GM19025 (cell line): ENCODE measurements around the gene SFXN2.
"Not testable (repeated sequence)": the region's sequence is repeated elsewhere in the genome, so short reads cannot be mapped to it uniquely, and the experiment has no call there.

Experiments
- ATAC-seq: cut with Tn5 transposase; IDR thresholded peaks from one replicate; pipeline ENCODE4 v1.9.1; 2021; ENCODE audit warnings: mild to moderate bottlenecking, low read depth, moderate library complexity; ENCODE audit not compliant: unreplicated experiment

SFXN2 gene, protein sequence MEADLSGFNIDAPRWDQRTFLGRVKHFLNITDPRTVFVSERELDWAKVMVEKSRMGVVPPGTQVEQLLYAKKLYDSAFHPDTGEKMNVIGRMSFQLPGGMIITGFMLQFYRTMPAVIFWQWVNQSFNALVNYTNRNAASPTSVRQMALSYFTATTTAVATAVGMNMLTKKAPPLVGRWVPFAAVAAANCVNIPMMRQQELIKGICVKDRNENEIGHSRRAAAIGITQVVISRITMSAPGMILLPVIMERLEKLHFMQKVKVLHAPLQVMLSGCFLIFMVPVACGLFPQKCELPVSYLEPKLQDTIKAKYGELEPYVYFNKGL

DNA sequence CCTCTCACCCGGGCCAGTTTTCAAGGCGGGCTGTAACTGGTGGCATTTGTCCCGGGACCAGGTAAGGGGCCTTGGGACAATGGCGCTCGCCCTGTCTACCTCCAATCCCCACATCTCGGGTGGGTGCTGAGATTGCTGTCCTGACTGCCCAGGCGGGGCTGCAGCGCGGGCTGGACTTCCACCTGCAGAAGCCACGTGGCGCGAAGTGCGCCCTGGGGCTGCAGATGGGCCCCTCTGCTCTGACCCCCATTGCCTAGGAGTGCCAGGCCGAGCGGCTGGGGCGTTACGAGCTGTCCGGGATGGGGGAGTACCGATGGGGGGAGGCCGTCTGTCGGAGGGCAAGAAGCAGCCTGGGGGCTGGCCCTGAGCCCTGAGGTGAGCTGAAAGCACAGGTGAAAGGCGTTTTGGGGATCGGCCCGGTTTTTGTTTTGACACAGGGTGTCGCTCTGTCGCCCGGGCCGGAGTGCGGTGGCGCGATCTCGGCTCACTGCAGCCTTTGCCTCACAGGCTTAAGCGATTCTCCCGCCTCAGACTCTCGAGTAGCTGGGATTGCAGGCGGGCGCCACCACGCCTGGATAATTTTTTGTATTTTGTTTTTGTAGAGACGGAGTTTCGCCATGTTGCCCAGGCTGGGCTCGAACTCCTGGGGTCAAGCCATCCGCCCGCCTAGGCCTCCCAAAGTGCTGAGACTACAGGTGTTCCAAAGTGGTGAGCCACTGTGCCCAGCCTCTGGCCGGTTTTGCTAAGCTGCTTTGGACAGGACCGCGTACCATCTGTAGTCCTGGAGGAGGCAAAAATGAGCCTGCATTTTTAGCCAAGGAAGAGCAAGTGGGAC is at the start of gene SFXN2:
TSS of gene SFXN2 (plus strand) at position 16 of the 835 bp plus-strand sequence. CDS start 12,001 bp downstream, outside the sequence.
- peak; percentile 9 for ATAC-seq

DNA sequence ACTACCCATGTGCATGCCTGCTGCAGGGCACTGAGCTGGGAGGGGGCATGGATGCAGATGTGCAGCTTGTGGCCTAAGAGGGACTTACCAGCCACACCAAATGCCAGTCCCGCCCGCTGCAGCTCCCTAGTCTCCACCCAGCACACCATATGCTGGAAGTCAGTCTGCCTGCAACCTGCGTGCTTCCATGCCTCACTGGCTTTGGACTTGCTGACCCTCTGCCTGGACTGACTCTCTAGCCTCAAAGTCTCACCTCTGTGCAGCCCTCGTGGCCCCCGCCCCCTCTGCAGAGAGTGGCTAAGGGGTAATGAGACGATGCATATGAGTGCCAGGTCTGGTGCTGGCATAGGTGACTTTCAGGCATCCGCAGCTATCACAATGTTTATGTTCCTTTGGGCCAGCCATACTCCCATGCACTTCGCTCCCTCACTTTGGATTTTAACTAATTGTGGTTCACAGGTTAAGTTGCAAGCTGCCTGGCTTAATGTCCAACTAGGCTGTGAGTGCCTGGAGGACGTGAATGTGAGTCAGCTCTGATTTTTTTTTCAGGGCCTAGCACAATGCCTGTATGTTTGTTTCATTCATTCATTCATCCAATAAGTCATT is 48.4 kb upstream of the SFXN2 start:
- no peak for ATAC-seq

DNA sequence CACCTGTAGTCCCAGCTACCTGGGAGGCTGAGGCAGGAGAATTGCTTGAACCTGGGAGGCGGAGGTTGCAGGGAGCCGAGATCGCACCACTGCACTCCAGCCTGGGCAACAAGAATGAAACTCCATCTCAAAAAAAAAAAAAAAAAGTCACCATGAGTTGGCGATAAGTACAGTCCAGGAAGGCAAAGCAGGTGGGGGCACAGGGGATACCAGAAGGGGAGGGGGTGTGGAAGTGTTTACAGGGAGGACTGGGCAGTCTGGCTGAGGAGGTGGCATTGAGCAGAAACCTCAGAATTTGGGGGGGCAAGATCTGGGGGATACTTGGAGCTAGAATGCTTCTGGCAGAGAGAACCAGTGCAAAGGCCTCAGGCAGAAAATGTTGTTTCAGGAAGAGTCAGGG is 47.0 kb upstream of the SFXN2 start:
- not testable (repeated sequence) for ATAC-seq

DNA sequence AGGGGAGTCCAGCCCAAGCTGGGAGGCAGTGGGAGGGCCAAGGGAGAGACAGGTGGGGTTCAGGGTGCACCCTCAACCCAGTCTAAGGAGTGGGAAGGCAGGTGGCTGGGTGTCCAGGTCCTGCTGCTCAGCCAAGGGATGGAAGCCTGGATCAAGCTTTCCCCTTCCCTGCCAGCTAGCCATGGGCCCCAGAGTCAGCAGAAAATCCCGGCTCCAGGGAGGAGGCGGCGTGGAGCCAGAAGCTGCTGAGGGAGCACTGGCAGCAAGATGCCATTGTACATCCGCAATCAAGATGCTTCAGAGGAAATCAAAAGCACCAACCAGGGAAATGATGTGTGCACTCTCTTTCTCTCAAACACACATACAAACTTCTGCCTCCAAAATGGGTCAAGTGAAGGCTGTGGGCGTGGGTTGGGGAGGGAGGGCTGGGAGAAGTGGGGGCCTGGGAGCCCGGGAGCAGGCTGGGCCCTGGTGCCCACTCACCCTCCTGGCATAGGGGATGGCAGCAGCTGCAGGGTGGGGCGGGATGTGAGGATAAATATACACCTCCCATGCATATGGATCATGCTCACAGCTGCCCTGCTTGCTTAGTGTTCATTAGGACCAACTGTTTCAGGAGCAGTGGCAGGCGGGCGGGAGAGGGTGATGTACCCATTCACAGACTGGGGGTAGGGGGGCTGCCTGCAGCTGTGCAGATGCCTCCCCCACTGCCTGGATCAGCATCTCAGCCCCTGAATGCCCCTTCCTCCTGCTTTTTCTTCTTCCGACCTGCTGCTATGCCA is 45.9 kb upstream of the SFXN2 start:
- no peak for ATAC-seq

DNA sequence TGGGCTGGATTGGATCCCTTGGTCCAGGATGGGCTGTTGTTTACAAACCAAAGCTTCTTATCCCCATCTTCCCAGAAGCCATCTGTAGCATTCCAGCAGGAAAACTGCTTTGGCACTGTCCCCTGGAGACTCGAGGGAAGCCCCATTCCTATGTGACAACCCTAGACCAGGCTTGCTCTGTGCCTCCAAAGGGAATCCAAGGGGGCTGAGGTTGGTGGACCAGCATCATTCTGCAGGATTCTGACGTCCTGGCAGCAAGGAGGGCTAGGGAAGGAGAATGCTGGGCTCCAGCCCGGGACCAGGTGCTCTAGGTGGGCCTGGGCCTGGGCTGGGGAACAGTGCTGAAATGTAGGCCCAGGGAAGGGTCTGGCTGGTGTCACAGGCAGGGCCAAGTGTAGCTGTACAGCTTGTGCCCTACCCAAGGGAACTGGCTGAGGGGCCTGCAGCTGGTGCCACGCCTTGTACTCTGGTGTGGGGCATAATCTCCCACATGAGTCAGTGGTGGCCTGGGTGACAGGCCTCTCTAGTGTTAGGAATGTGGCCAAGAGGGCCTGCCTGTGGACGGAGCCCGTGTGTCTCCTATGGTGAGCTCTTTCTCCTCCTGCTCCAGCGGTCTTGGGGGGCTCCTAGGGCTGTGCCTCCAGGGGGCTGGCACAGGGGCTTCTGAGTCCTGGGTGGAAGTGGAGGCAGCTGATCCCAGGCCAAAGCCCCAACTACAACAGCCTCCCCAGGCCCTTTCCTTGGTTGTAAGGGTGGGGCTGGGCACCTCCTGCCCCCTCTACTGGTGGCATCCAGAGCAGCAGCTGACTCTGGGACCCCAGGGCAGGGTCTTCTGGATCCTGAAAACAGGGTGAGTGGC is 45.0 kb upstream of the SFXN2 start:
- ATAC-seq: no peak

DNA sequence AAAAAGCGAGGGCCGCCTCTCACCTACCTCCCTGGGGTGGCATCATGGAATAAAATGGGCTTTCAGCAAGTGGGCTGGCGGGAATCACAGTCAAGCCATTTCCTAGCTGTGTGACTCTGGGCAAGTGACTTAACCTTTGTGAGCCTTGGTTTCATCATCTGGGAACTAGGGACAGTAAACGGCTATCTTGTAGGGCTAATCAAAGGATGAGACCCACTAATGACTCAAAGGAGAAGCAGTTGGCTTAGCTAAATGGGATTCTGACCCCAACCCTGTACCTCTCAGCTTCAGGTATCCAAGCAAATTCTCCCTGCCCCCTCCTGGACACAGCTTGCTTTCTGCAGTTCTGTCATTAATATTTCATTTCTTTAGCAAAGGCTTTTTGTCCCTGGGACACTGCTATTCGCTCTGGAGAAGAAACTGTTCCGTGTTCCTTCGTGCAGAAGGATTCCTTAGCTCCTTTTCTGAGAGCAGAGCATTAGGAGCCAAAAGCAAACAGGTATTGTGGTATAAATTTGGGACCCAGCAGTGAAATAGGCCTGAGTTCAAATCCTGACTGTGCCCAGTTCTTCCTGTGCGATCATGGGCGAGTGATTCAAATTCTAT is 44.3 kb upstream of the SFXN2 start:
- ATAC-seq: no peak

DNA sequence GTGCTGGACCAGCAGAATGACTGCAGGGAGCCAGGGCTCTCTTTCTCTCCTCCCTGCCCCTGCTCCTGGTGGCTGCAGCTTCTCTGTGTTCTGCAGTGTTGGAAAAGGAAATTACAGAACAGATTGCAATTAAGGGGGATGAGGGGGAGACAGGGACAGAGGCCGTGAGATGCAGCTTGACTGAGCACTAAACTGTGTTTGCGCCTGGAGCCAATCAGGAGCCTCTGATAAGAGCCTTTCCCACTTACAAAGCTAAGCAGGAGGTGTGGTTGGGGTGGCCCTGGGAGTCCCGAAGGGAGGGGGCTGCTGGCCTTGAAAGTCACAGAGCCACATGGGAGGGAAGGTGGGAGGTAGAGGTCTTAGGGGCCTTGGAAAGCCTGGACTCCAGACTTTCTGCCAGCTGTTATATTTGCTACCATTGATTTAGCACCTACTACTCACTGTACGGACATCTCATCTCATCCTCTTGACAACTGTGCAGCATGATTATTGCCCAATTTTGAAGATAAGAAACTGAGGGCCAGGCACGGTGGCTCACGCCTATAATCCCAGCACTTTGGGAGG is 43.5 kb upstream of the SFXN2 start:
- ATAC-seq: no peak

DNA sequence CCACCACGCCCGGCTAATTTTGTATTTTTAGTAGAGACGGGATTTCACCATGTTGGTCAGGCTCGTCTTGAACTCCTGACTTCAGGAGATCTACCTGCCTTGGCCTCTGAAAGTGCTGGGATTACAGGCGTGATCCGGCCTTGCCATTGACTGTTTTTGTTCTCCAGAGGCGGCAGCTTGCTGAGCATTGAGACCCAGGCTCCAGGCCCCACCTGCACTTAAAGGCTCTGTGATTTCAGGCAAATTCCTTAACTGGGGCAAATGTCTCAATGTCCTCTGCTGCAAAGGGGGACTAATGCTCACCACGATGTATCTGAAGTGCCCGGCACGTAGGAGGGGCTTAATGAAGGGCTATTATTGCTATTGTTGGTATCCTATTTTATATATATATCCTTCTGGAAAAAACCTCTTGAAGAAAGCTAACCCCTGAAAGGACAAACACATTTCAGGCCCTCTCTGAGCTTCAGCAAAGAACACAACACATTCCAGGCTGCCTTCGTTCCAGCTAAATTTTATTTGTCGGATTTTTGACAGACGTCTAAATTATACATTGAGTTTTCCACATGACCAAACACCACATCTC is 41.1 kb upstream of the SFXN2 start:
- ATAC-seq: no peak

DNA sequence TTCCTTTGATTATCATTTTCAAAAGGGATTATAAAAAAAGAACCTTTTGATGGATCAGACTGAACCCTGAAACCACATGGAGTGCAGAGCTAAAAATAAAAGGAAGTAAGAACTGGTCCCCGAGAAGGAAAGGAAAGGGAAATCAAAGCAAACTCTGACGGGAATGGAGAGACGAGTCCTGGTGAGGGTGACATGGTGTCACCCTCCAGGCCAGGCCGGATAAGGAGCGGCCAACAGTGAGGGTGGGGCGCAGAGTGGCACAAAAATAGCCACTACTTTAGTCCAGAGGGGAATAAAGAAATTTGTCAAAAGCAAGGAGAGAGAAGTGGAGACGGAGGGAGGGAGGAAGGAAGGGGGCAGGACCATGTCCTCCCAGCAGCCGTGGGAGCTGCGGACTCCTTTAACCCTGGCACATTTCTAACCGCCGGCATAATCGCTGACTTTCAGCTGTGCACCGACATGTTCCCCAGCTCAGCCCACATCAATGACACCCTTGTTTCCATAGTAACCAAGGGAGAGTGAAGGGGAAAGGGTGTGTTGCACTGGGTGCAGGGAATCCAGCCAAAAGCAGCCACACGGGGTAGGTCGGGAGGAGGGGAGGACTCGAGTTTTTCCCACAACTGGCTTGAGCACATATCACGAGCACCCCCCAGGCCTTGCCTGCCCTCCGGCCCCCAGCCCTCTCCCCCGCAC is 40.5 kb upstream of the SFXN2 start:
- no peak for ATAC-seq

DNA sequence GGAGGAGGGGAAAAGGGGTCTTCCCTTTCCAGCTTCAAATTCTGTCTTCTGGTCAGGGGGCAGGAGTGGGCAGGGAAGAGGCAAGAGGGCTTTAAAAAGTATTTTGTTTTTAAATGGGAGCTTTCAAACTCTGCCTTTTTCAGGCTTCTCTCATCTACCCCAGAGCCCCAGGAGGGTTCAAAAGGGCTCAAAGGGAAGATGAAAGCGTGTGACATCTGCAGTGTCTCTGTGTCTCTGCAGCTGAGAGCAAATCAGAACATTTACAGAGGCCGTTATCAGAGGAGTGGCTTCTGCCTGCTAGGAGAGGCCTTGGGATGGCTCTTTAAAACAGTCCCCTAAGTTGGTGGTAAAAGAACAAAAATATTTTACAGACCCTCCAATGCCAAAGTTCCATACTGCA is 39.9 kb upstream of the SFXN2 start:
- no peak for ATAC-seq

DNA sequence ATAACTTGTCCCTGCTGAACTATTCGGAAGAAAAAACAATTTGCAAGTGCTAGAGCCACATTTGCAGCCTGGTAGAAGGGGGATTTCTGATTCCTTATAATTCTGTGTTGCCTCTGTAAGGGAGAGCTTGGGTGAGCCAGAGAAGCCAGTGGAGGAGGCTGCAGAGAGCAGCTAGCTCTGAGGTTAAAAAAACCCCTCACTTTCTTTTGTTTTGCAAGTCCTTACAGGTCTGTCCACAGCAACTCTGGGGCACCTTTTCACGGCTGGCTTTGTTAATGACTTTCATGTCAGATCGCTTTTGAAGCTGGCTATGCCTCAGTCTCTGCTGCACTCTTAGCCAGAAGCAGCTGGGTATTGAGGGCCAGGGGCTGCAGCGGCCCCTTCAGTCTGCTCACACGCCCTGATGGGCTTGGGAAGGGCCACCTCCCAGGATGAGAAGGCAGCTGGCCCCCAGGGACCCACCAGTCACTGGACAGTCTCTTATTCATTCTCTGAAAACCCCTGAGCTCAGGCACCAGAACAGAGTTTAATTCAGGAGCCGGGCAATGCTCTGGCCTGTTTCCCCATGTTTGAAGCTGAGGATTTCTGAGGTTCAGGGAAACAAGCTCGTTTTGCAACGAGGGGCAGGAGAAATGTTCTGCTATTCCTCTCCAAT is 39.3 kb upstream of the SFXN2 start:
- no peak for ATAC-seq

DNA sequence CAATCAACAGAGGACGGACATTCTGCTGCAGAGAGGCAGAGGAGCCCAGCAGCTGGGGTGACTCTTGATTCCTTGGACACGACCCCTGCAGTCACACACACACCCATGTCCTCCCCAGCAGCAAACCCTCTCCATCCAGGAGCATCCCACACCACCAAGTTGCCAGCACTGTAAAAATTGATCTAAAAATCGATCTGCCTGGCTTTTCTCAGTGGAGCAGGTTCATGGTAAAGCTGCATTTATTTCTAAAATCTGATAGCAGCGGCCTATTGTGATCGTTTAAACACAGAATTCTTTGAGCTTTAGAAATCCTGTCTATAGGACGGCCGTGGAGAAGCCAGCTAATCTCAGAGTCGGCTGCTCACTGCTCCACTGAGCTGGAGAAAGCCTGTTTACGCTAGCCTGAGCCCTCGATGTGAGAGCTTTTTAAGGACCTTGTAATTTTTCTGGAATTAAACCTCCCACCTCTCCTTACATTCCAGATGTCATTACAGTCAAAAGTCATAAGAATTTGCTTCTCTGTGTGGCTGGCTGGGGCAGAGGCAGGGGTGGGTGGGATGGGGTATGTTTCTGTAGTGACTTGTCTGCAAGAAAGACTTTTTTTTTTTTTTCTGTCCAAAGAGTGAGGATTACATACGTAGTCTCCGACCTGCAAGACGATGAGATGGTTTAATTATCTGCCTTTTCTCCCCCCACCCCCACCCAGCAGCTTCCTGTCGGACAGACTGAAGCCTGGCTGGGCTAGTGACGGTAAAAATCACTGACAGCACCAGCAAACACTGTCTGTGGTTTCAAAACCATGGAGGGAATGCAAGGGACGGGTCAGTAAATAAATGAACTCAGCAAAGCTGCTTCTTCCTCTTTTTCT is 38.5 kb upstream of the SFXN2 start:
- ATAC-seq: no peak

DNA sequence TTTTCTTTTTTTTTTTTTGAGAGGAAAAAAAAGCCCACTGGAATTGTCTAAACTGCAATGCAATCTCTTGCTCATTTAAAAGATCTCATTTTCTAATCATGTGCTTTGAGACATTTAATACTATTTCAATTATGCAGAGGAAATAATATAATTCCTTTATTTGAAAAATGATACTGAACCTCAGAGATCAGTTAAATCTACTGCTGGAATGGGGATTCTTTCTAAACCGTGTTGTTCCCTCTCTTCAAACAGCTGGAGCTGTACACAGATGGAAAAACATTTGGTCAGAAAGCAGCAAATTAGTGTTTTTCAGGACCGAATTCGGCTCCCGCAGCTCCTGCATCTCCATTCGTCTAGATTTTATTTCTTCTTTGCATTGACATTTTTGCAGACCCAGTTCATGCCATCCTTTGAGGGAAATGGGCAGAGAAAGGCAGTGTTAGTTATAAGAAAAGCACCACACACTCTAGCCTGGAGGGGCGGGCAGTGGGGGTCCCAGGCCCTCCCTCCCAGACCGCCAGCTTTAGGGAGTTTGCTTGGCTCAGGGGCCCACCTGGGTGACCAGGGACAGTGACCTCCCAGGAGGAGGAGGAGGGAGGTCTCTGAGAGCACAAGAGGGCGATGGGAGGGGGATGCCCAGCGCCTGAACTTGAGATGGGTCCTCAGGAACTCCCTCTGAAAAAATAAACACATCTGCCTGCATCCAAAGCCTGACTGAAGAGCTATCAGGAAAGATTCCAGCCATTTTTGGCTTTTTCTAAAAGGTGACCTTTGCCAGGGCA is 37.7 kb upstream of the SFXN2 start:
- no peak for ATAC-seq

DNA sequence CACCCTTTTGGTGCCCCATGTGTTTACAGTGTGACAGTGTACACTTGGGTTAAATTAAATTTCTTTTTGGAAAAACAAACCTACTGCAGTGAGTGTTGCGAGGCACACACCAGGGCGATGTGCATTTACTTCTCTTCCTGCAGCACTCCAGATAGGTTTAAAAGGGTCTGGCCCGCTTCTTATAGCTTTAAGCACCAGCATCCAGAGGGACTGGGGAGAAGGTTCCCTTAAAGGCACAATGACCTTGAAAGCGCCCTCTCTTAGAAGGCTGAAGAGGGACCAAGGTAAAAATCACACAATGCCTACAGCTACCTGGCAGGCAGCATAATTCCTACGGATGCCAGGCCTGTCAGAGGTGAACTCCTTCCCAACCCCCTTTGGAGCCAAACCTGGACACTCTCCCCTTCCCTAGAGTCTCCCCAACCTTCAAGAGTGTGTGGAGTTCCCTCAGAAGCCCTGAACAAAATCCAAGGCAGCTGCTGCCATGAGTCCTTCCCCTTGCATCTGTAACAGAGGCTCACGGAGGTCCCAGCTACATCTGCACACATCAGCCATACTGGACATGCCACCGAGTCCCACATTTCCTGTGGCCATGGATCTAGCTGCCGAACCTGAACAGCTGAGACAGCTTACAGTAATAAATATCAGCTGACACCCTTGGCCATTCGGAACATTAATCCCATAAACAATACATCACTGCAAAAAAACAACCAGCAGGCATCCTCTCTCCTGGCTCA is 36.9 kb upstream of the SFXN2 start:
- no peak for ATAC-seq

DNA sequence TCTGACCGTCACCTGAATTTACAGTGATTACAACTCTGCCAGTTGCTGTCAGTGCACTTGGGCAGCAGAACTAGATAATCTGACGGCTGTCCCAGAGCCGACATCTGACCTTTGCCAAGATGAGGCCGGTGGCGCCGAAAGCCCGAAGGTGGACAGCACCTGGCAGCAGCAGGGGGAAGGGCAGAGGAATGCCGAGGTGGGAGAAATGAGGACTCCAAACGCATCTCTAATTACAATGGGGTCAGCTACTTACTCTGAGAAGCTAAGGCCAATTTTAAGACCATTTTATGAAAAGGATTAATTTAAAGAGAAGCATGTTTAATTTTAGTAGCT is 36.4 kb upstream of the SFXN2 start:
- no peak for ATAC-seq
